Femur (tissue), 1 donor: ENCODE data around the gene NATD1.
"Not testable (repeated sequence)": the region's sequence is repeated elsewhere in the genome, so short reads cannot be mapped to it uniquely, and the experiment has no call there.

Source experiments
- DNase-seq: peaks from one replicate; pipeline ENCODE4 v3.0.0-alpha.2; 2017

NATD1 gene

DNA sequence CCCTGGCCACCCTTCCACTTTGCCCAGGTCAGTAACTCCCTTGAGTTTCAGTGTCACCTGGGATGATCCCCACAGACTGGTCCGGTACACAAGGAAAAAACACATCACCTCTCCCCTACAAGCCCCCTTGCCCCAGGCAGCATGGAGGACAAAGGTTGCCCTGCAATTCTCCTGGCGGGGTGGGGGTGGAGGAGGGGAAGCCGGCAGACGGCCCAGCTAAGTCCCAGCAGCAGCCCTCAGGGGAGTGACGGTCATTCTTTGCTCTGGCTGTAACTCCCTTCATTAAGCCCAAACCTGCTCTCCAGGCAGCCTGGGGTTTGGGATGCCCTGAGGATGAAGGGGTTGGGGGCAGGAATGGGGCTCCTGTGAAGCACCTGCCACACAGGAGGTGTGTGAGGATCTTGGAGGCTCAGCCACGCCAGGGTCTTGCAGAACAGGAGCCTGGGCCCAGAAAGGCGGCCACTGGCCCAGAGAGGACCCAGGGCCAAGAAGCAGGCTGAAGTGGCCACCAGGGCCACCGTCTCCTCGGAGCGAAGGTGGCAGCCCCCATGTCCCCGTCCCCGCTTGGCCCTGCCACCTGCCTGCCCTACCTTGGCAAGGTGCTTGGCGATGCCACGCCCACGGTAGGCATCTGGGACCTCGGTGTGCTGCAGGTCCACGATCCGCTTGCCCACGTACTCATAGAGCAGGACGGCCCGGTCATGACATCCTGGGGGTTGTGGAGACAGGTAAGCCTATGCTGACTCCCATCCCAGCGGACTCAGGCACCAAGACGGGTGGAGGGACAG is 9.5 kb downstream of the NATD1 start:
- DNase-seq: no peak

DNA sequence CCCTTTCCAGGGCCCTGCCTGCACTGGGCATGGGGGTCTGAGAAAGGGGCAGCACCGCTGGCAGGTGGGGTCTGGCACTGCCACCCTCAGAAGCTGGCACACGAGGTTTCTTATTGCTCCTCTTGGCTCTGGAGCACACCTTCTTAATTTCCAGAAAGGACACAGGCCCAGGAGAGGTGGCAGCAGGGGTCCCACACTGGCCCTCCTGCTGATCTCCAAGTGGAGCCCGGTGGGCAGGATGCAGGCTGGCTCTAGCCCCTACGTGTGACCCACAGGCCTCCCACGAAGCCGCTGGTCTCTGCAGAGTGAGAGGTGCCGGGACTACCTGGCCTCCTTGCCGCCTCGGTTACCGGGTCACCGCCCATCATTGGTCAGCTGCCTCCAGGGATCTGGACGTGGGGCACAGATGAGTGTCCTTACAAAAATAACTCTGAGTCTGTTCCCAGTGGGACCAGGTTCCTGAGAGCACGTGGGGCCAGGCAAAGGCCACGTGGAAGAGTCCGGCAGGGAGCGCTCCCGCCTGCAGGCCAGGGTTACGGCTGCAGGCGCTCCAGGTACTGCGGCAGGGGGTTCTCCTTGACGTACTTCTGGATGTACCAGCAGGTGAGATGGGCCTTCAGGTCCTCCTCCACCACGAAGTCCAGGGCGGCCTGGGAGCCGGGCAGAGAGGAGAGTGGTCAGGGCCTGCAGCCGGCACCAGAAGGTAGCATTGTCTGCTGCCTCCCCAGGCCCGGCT is 10.3 kb downstream of the NATD1 start:
- no peak for DNase-seq

DNA sequence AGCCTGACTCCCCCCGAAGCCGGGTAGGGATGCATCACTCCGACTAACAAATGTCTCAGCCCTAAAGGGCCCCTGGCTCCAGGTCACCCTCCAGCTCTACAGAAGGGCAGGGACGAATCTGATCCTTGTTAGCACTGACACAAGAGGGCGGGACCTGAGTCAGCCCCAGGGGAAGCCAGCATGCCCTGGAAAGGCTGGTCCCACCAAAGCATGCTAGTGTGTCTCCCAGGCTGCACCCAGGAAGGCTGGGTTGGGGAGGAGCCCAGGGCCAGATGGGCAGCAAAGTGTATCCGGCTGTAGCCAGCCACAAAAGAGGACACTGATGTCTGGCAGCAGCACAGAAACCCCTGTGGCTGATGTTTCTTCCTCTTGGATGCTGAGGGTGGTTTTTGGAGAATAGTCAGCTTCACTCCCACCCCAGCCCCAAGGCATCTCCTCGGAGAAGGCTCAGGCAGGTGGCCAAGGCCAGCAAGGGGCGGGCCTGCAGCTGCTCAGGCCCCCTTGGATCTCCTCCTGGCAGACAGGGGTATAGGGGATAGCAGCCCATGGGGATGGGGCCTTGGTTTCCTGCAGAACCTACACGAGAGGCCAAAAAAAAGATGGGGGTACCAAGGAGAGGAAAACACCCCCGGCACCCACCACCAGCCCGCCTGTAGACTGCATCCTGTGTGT is 11.0 kb downstream of the NATD1 start:
- DNase-seq: no peak

DNA sequence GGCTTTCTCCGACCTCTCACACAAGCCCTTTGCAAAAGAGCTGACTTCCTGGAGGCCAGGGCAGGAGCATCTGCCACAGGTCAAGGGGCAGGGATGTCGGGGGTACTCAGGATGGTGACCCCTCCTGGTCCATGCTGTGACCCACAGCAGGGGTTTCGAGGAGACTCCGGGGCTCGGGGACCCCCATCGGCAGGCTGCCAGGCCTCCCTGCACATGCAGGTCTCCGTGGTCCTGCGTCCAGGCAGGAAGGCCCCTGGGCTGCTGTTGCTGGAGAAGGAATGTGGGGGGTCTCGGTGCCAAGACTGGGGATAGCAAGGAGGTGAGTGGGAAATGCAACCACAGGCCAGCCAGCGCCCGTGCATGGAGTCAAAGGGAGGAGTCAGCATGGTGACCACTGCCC is 11.6 kb downstream of the NATD1 start:
- no peak for DNase-seq

DNA sequence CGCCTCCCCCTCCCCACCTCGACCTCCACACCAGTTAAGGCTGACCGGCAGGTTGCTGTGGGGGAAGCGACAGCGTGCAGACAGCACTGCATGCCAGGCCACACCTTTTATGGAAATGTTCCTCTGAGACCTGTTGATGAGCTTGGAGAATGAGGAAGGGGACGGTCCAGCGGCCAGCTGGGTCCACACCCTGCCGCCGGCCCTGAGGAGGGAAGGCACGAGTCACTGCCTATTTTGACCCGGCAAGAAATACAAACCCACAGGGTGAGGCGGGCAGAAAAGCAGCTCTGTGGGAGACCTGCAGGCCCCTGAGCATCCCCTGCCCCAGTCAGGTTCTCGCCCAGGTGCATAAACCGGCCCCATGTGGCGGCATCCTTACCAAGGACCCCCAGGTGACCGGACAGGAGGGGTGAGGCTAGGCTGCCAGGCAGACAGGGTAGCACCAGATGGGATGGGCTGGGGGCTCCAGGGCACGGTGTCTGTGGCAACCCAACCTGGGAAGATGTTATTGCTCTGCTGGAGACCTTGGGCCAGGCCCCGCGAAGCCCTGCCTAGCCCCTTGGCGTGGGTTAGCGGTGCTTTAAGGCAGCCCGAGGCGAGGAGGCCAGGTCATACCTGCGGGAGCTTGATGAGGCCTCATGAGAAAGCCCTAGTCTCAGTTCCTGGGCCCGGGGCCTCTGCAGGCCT is 12.7 kb downstream of the NATD1 start:
- no peak for DNase-seq

DNA sequence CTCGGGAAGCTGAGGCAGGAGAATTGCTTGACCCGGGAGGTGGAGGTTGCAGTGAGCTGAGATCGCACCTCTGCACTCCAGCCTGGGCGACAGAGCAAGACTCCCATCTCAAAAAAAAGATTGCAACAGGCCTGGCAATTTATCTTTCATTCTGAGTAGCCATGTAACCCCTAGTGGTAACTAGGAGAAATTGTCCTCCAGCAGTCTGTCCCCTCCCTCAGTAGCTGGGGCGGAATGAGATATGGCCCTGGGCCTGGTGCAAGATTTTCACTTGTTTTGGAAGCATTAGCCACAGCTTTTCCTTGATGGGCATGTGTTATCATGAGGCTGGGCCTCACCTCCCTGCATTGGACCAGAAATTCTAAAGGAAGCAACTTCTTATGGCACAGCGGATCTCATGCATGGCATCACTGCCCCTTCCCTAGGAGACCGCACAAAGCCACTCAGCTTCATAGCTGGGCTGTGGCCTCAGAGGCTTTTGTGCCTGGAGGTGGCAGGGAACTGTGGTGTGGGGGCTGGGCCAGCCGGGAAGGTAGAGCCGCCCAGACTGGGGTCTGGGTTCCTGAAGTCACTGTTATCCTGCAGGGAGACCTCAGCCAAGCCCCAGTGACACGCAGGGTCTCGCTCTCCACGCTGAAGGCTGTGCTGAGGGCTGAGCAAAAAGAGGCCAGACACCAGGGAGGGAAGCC is 13.4 kb downstream of the NATD1 start:
- DNase-seq: no peak

GRCh38 chr17:21235921-21236320 is 17.3 kb downstream of the NATD1 start:
- DNase-seq: no peak

DNA sequence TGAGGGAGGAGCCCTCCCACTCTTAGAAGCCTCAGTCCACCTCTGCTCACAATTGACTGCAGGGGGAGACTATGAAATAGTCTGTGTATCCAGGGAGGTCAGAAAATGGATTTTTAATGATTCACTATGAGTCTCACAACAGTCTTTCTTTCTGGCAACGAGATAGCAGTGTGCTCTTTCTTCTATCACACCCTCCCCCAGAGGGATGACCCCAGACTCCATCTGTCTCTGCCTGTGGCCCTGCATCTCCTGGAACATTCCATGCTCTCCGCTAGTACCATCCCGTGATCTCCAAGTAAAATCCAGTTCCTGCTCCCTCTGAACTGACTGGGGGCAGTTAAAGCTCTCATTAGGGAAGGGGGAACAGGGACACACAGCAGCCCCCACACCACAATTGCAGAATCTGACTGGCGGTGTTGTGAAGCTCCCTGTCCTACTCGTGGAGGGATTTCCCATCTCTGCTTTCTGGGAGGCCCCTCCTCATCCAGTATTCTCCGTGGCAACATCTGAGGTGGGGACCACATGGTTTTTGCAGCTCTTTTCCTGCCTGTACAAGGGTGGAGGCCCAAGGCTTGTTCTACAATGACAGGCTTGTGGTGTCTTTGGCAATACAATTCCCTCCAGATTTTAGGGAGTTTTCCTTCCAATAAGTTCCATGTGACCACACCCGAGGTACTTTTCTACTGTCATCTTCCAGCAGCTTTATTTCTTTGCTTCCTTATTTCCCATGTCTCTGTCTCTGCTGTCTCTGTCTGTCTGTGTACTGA is 19.4 kb downstream of the NATD1 start:
- no peak for DNase-seq

DNA sequence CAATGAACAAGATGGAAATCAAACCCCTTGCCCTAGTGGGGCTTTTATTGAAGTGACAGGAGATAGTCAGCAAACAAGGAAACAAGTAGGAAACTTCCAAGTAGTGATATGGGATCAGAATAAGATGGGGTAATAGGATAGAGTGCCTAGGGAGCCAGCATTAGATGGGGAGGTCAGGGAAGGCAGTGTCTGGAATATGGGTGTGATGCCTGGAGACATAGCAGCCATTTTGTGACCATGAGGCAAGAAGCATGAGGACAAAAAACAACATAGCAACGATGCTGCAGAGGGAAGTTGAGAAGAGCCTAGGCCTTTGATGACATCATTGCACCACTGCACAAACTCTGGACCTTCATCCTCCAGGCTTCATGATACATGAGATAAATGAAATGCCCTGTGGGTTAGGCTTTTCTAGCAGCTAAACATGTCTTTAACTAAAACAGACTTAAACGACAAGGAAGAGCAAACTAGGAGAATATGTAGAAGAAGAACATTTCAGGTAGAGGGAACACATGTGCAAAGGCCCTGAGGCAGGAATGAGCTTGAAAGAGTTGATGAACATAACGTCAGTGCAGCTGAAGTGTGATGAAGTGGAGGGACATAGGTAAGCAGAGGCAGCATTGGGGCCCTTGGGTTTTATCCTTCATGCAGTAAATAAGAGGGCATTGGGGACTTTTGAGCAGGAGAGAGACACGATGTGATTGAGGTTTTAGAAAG is 21.0 kb downstream of the NATD1 start:
- no peak for DNase-seq

GRCh38 chr17:21231533-21231932 is 21.7 kb downstream of the NATD1 start:
- DNase-seq: no peak

GRCh38 chr17:21228845-21229244 is 24.4 kb downstream of the NATD1 start:
- no peak for DNase-seq

- no peak for DNase-seq
Measured at GRCh38 chr17:21228111-21228510, 25.1 kb downstream of the NATD1 start.

DNA sequence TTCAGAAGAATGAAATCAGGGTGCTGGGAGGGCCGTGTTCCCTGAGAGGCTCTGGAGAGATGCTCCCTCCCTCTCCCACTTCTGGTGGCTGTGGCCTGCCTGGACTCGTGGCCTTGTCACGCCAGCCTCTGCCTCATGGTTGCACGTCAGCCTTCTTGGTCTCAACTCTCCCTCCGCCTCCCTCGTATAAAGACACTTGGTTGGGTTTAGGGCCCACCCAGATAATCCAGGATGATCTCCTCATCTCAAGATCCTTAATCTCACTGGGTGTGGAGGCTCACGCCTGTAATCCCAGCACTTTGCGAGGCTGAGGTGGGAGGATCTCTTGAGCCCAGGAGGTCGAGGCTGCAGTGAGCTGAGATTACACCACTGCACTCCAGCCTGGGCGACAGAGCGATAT is 25.9 kb downstream of the NATD1 start:
- DNase-seq: not testable (repeated sequence)

- DNase-seq: no peak
Measured at GRCh38 chr17:21223086-21223485, 30.1 kb downstream of the NATD1 start.

DNA sequence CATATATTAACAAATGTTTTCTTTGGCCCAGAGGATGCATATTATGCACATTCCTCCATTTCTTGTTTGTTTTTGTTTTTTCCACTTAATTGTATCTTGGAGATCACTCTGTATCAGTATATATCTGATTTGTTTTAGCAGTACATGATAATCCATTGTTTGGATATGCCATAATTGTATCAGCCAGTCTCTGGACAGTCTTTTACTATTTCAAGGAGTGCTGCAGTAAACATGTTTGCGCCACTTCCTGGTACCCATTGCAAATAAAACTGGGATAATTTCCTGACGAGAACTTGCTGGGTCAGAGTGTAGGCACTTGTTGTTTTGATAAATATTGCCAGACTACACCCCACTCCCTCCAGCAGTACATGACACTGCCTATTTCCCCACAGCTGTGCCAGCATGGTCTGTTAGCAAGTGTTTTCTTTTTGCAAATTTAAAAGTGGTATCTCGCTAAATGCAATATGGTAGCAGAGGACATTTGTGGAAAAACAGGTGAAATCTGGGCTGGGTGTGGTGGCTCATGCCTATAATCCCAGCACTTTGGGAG is 34.3 kb downstream of the NATD1 start:
- DNase-seq: no peak

GRCh38 chr17:21218101-21218500 is 35.1 kb downstream of the NATD1 start:
- no peak for DNase-seq

DNA sequence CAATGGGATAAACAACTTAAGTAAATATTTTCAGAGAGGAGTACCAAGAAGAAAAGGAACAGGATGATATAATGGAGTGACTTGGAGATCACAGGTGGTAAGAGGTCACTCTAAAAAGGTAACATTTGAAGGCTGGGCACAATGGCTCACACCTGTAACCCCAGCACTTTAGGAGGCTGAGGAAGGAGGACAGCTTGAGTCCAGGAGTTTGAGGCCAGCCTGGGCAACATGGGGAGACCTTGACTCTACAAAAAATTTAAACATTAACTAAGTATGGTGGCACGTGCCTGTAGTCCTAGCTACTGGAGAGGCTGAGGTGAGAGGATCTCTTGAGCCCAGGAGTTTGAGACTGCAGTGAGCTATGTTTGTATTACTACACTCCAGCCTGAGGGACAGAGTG is 35.9 kb downstream of the NATD1 start:
- DNase-seq: no peak

DNA sequence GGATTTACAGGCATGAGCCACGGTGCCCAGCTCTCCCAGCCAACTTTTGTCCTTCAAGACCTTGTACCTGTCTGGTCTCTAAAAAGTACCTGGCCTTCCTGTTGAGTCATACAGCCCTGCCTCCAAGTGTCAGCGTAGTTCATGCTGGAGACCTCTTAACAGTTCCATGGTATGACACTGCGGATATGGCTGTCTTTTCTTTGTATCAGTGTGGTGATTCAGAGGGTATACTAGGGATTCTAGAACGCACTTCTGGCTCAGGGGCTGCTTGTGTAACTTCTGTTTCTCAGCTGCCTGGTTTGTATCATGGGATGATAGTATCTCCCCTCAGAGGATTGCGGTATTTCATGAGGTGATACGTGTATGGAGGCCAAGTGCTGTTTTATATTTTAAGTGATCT is 37.3 kb downstream of the NATD1 start:
- no peak for DNase-seq

GRCh38 chr17:21214777-21215541 is 38.3 kb downstream of the NATD1 start:
- DNase-seq: no peak
